ENCODE data around the gene HPCAL1. TPM values are rescaled to one million over a fixed set of nuclear protein-coding genes. Genes with fewer than 3 reads are reported as not detected.

Gene HPCAL1
- total and polyA plus RNA-seq, 2 of the 8 experiments (the other 6 are each of a cell fraction or from before 2014, with no cell fraction given), result 5.8 to 8.6 TPM

- TF ChIP-seq GTF2F1 (IDR thresholded peaks at IDR 0.05; ENCODE audit: borderline replicate concordance, low read depth, low read length) (no peak), TEAD4 (IDR thresholded peaks at IDR 0.05; ENCODE audit: low read depth, low read length) (no peak), BACH1 (IDR thresholded peaks at IDR 0.05; ENCODE audit: low read length) (no peak), MAFK (IDR thresholded peaks at IDR 0.05; ENCODE audit: low read depth, low read length) (no peak), JUN (IDR thresholded peaks at IDR 0.05; ENCODE audit: low read depth, low read length) (no peak), ATF3 (IDR thresholded peaks at IDR 0.05; ENCODE audit: insufficient read depth, low read depth, low read length) (no peak), TAF1 (IDR thresholded peaks at IDR 0.05; ENCODE audit: low read depth, low read length) (no peak), GABPA (IDR thresholded peaks at IDR 0.05; ENCODE audit: borderline replicate concordance, insufficient read depth, low read length) (no peak), HDAC2 (IDR thresholded peaks at IDR 0.05; ENCODE audit: borderline replicate concordance in 1 of 2, low read depth in 2 of 2, low read length in 2 of 2) (no peak), CREB1 (IDR thresholded peaks at IDR 0.05) (no peak), CHD2 (IDR thresholded peaks at IDR 0.05; ENCODE audit: low read length) (no peak), CBX5 (IDR thresholded peaks at IDR 0.05; ENCODE audit: low read depth, low read length) (no peak)
These were observed 17.3 kb downstream of the HPCAL1 start (continued) for GRCh38 chr2:10319892-10320574.
